Measurements from ENCODE around the gene LRRC74B. TPM values are rescaled to one million over a fixed set of nuclear protein-coding genes. Genes with fewer than 3 reads are reported as not detected.
A peak's percentile ranks its signal among the peaks of the same experiment; 100 is the strongest.

The LRRC74B gene
- total and polyA plus RNA-seq, 2 donors (not counting 1 experiment from before 2014, with no cell fraction given) = not detected

- peak overlapping the region; percentile 68 for H2AFZ ChIP-seq (ENCODE audit: low read length)
- peak; percentile 57 to 64 for DNase-seq (ENCODE audit: low read depth in 2 of 2)
- peak overlapping the region; percentile 81 for H3K9ac ChIP-seq (ENCODE audit: insufficient read depth, low read length)
Observed at GRCh38 chr22:21044931-21045584, 688 bp upstream of the LRRC74B start.

GRCh38 chr22:21047035-21047661 is 1.4 kb downstream of the LRRC74B start:
- H3K27ac ChIP-seq (ENCODE audit: insufficient read depth, low read length) = no peak overlapping the region
- no peak overlapping the region for H3K4me2 ChIP-seq (ENCODE audit: extremely low read depth, insufficient read depth, low read length)

More at GRCh38 chr22:21044931-21045584, 688 bp upstream of the LRRC74B start:
- Histone ChIP-seq H3K4me3 (replicated peaks in 1 of 4; ENCODE audit: control extremely low read depth in 1 of 4, insufficient read depth in 1 of 4, low read depth in 3 of 4, low read length in 4 of 4) (peak overlapping the region; percentile 31 to 60 (median 42)), H3K36me3 (ENCODE audit: control insufficient read depth, insufficient read depth, low read length) (no peaks in the 10 kb centered on the region), H3K9me3 (ENCODE audit: control insufficient read depth, insufficient read depth, low read depth, low read length) (no peaks in the 10 kb centered on the region), H3K4me2 (ENCODE audit: extremely low read depth, insufficient read depth, low read length) (peak overlapping the region; percentile 87), H3K27ac (ENCODE audit: insufficient read depth, low read length) (peak overlapping the region; percentile 93), H3K27me3 (ENCODE audit: control insufficient read depth, insufficient read depth, low read length) (no peaks in the 10 kb centered on the region), H3K79me2 (ENCODE audit: control insufficient read depth, insufficient read depth, low read length) (no peaks in the 10 kb centered on the region), H3K4me1 (ENCODE audit: control insufficient read depth, extremely low read depth, insufficient read depth, low read length) (peaks cover 30% of the 10 kb centered on the region), H4K20me1 (ENCODE audit: control insufficient read depth, extremely low read depth, insufficient read depth, low read length) (no peaks in the 10 kb centered on the region)
- TF ChIP-seq EZH2 (IDR thresholded peaks at IDR 0.05; ENCODE audit: low read length, missing control alignments) (no peak), CTCF (conservative IDR thresholded peaks at IDR 0.05 in 1 of 2, IDR thresholded peaks at IDR 0.05 in 1 of 2; ENCODE audit: low read depth in 1 of 2, low read length in 2 of 2) (no peak)

More at GRCh38 chr22:21047035-21047661, 1.4 kb downstream of the LRRC74B start:
- H3K36me3 ChIP-seq (ENCODE audit: control insufficient read depth, insufficient read depth, low read length) = no peaks in the 10 kb centered on the region
- no peak for DNase-seq (ENCODE audit: low read depth in 2 of 2)
- TF ChIP-seq CTCF (conservative IDR thresholded peaks at IDR 0.05 in 1 of 2, IDR thresholded peaks at IDR 0.05 in 1 of 2; ENCODE audit: low read depth in 1 of 2, low read length in 2 of 2) (no peak), EZH2 (IDR thresholded peaks at IDR 0.05; ENCODE audit: low read length, missing control alignments) (no peak)
- H3K4me3 ChIP-seq (replicated peaks in 1 of 4; ENCODE audit: control extremely low read depth in 1 of 4, insufficient read depth in 1 of 4, low read depth in 3 of 4, low read length in 4 of 4) = no peak overlapping the region
- H2AFZ ChIP-seq (ENCODE audit: low read length) = no peak overlapping the region
- peaks cover 30% of the 10 kb centered on the region for H3K4me1 ChIP-seq (ENCODE audit: control insufficient read depth, extremely low read depth, insufficient read depth, low read length)
- no peaks in the 10 kb centered on the region for H4K20me1 ChIP-seq (ENCODE audit: control insufficient read depth, extremely low read depth, insufficient read depth, low read length)
- H3K79me2 ChIP-seq (ENCODE audit: control insufficient read depth, insufficient read depth, low read length) = no peaks in the 10 kb centered on the region
- H3K9ac ChIP-seq (ENCODE audit: insufficient read depth, low read length) = no peak overlapping the region
- H3K9me3 ChIP-seq (ENCODE audit: control insufficient read depth, insufficient read depth, low read depth, low read length) = no peaks in the 10 kb centered on the region
- H3K27me3 ChIP-seq (ENCODE audit: control insufficient read depth, insufficient read depth, low read length) = no peaks in the 10 kb centered on the region

Measured in fibroblast of lung (primary cell).